22Rv1 (cell line): ENCODE measurements around the gene TM9SF2.

Source experiments
- ZFX ChIP-seq: fragments of 450-650 bp; IDR thresholded peaks from 2 replicates; pipeline ENCODE4 v1.6.1; 2017; ENCODE audit warnings: antibody characterized with exemption, borderline replicate concordance
- TF ChIP-seq, protein P1 (sequence below): fragments of 450-650 bp; IDR thresholded peaks from 2 replicates; pipeline ENCODE4 v1.5.1; 2017; ENCODE audit warnings: mild to moderate bottlenecking

DNA sequence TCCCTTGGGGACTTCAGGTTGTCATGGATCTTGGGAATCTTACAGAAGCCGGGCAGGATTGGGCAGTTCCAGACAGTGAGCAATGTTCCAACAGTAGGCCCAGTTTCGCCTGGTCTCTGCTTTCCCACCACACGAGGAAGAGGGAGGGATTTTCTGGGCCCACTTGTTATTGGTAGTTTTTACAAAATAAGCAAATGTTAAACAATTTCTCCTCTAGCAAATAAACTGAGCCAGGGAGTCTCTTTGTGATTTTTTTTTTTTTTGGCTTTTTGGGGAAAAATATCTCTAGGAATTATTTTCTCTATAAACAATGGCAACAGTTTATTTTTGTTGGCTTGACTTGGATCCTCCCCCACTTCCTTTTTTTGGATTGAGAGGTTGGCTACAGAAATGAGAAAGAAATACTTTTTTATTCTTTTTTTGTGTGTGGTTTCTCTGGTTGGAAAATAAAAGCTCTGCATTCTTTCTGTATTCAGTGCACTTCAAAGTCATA, 89.3 kb downstream of the TM9SF2 start:
- TF ChIP-seq, protein P1, sequence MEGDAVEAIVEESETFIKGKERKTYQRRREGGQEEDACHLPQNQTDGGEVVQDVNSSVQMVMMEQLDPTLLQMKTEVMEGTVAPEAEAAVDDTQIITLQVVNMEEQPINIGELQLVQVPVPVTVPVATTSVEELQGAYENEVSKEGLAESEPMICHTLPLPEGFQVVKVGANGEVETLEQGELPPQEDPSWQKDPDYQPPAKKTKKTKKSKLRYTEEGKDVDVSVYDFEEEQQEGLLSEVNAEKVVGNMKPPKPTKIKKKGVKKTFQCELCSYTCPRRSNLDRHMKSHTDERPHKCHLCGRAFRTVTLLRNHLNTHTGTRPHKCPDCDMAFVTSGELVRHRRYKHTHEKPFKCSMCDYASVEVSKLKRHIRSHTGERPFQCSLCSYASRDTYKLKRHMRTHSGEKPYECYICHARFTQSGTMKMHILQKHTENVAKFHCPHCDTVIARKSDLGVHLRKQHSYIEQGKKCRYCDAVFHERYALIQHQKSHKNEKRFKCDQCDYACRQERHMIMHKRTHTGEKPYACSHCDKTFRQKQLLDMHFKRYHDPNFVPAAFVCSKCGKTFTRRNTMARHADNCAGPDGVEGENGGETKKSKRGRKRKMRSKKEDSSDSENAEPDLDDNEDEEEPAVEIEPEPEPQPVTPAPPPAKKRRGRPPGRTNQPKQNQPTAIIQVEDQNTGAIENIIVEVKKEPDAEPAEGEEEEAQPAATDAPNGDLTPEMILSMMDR, result no peak
- TF ChIP-seq ZFX, result no peak
